A549 (cell line): ENCODE results near the gene CELF4. TPM values are rescaled to one million over a fixed set of nuclear protein-coding genes. Genes with fewer than 3 reads are reported as not detected.

Experiments
- ATAC-seq, 2 experiments: fragments of 200-7000 bp in 1 of 2; fragments of >200 bp in 1 of 2; cut with Nextera tagmentation in 1 of 2; cut with Tn5 transposase in 1 of 2; 3 replicates each; pipeline versions ENCODE4 v1.8.0 to v1.9.1; 2018 to 2020; ENCODE audit warnings: mild to moderate bottlenecking in 1 of 2, moderate library complexity in 1 of 2
- CTCF ChIA-PET: fragments of 300-600 bp; sonication (Branson Sonifier 250); formaldehyde crosslinking; extraction: SDS; loops from one replicate; lab custom pipeline; 2021; ENCODE audit warnings: antibody characterized with exemption, inconsistent platforms; lab: Yijun Ruan, JAX
- POLR2A ChIA-PET: fragments of 350-600 bp; formaldehyde crosslinking; extraction: SDS; loops from one replicate; lab custom pipeline; 2021; ENCODE audit warnings: antibody characterized with exemption, inconsistent platforms; lab: Yijun Ruan, JAX
- DNase-seq, 2 experiments: peaks; one replicate each; pipeline versions ENCODE4 v3.0.0 to v3.0.0-alpha.2; 2011 to 2016; ENCODE audit warnings: low read depth in 1 of 2, low spot score in 1 of 2
- FAIRE-seq: peaks from 2 replicates; lab custom pipeline; 2011; peaks lifted over from hg19 to GRCh38; lab: Jason Lieb, UNC
- H3K27ac ChIP-seq, 2 experiments: fragments of >200 bp; sonication (Bioruptor Twin); formaldehyde crosslinking; 3 replicates each; pipeline ENCODE4 v1.5.1; 2016 to 2017
- H3K4me1 ChIP-seq: fragments of >200 bp; sonication (Bioruptor Twin); formaldehyde crosslinking; 3 replicates; pipeline ENCODE4 v1.6.1; 2016
- H3K4me2 ChIP-seq: fragments of >200 bp; sonication (Bioruptor Twin); formaldehyde crosslinking; 3 replicates; pipeline ENCODE4 v1.6.1; 2016
- H3K4me3 ChIP-seq: fragments of >200 bp; sonication (Bioruptor Twin); formaldehyde crosslinking; 3 replicates; pipeline ENCODE4 v1.5.1; 2016
- H3K9me3 ChIP-seq: fragments of >200 bp; sonication (Bioruptor Twin); formaldehyde crosslinking; 3 replicates; pipeline ENCODE4 v1.6.1; 2016
- BHLHE40 ChIP-seq: IDR thresholded peaks from 2 replicates; pipeline ENCODE4 v1.6.1; 2012; ENCODE audit warnings: low read depth, low read length, inconsistent platforms
- CEBPB ChIP-seq, 2 experiments: fragments of >200 bp in 1 of 2; sonication (Bioruptor Twin) in 1 of 2; formaldehyde crosslinking in 1 of 2; IDR thresholded peaks; 2 replicates each; pipeline ENCODE4 v1.6.1; 2012 to 2016
- CHD4 ChIP-seq: fragments of 200-600 bp; sonication (generic); IDR thresholded peaks from 2 replicates; pipeline ENCODE4 v1.6.1; 2016; ENCODE audit warnings: antibody characterized with exemption, mild to moderate bottlenecking, borderline replicate concordance
- EHMT2 ChIP-seq: fragments of 200-600 bp; sonication (generic); IDR thresholded peaks from 2 replicates; pipeline ENCODE4 v1.6.1; 2016; ENCODE audit warnings: antibody characterized with exemption, low read depth, mild to moderate bottlenecking, moderate library complexity
- FOXS1 ChIP-seq: fragments of 250-450 bp; sonication (Bioruptor Pico); IDR thresholded peaks from 2 replicates; pipeline ENCODE4 v1.5.0; 2020; ENCODE audit warnings: mild to moderate bottlenecking, moderate library complexity
- HOXA7 ChIP-seq: fragments of 250-450 bp; sonication (Bioruptor Pico); IDR thresholded peaks from 2 replicates; pipeline ENCODE4 v1.5.0; 2020; ENCODE audit warnings: mild to moderate bottlenecking, moderate library complexity
- HOXB13 ChIP-seq: fragments of 250-450 bp; sonication (Bioruptor Pico); IDR thresholded peaks from 2 replicates; pipeline ENCODE4 v1.5.0; 2020; ENCODE audit warnings: low read depth, mild to moderate bottlenecking, moderate library complexity
- HOXB5 ChIP-seq: fragments of 250-450 bp; sonication (Bioruptor Pico); IDR thresholded peaks from 2 replicates; pipeline ENCODE4 v1.5.0; 2020; ENCODE audit warnings: mild to moderate bottlenecking, moderate library complexity
- JUN ChIP-seq, 2 experiments: fragments of >200 bp; sonication (Bioruptor Twin); formaldehyde crosslinking; IDR thresholded peaks; 2 replicates in 1 of 2; 3 replicates in 1 of 2; pipeline ENCODE4 v1.6.1; 2016 to 2017
- MAZ ChIP-seq: fragments of 150-350 bp; IDR thresholded peaks from 2 replicates; pipeline ENCODE4 v1.6.1; 2014; ENCODE audit warnings: antibody characterized with exemption, low read depth, low read length, borderline replicate concordance
- MYC ChIP-seq: IDR thresholded peaks from 2 replicates; pipeline ENCODE4 v1.6.1; 2012; ENCODE audit warnings: mild to moderate bottlenecking, inconsistent platforms, low read length, improper control_type of control experiment, borderline replicate concordance
- NPAS2 ChIP-seq: fragments of 250-450 bp; sonication (Bioruptor Pico); IDR thresholded peaks from 2 replicates; pipeline ENCODE4 v1.8.0; 2022; ENCODE audit warnings: mild to moderate bottlenecking, moderate library complexity, borderline replicate concordance
- NR3C1 ChIP-seq: fragments of >200 bp; sonication (Bioruptor Twin); formaldehyde crosslinking; IDR thresholded peaks from 3 replicates; pipeline ENCODE4 v1.6.1; 2017
- POLR2A ChIP-seq: IDR thresholded peaks from 2 replicates; pipeline ENCODE4 v1.6.1; 2012; ENCODE audit warnings: mild to moderate bottlenecking, low read length
- POLR2AphosphoS2 ChIP-seq: conservative IDR thresholded peaks from 2 replicates; pipeline ENCODE4 v1.6.1; 2012; ENCODE audit warnings: low read length, improper control_type of control experiment, inconsistent platforms
- RARB ChIP-seq: fragments of 250-450 bp; sonication (Bioruptor Pico); IDR thresholded peaks from 2 replicates; pipeline ENCODE4 v1.8.0; 2021; ENCODE audit warnings: mild to moderate bottlenecking, moderate library complexity
- REST ChIP-seq: fragments of 200-600 bp; sonication (generic); IDR thresholded peaks from 2 replicates; pipeline ENCODE4 v1.6.1; 2016; ENCODE audit warnings: antibody characterized with exemption, mild to moderate bottlenecking, moderate library complexity
- RFX5 ChIP-seq: fragments of 450-650 bp; IDR thresholded peaks from 2 replicates; pipeline ENCODE4 v1.7.1; 2014; ENCODE audit warnings: antibody characterized with exemption, mild to moderate bottlenecking, moderate library complexity
- SMC3 ChIP-seq: fragments of >200 bp; sonication (Bioruptor Twin); formaldehyde crosslinking; IDR thresholded peaks from 3 replicates; pipeline ENCODE4 v1.6.1; 2018; ENCODE audit warnings: inconsistent platforms
- SREBF2 ChIP-seq: fragments of 450-650 bp; IDR thresholded peaks from 2 replicates; pipeline ENCODE4 v1.6.1; 2014; ENCODE audit warnings: mild to moderate bottlenecking, moderate library complexity
- TFCP2L1 ChIP-seq: fragments of 250-450 bp; sonication (Bioruptor Pico); IDR thresholded peaks from 2 replicates; pipeline ENCODE4 v1.5.0; 2021; ENCODE audit warnings: mild to moderate bottlenecking
- TP53 ChIP-seq: fragments of 250-450 bp; sonication (Bioruptor Pico); IDR thresholded peaks from 2 replicates; pipeline ENCODE4 v1.5.0; 2021; ENCODE audit warnings: mild to moderate bottlenecking, moderate library complexity
- ZC3H11A ChIP-seq: fragments of 450-650 bp; IDR thresholded peaks from 2 replicates; pipeline ENCODE4 v1.6.1; 2014; ENCODE audit warnings: antibody characterized with exemption, mild to moderate bottlenecking
- ZSCAN20 ChIP-seq: fragments of 250-450 bp; sonication (Bioruptor Pico); IDR thresholded peaks from 2 replicates; pipeline ENCODE4 v1.8.0; 2022; ENCODE audit warnings: mild to moderate bottlenecking, moderate library complexity
- WGBS: methylation state at CpG from one replicate; pipeline ENCODE4 v1.1.6; 2017; ENCODE audit errors: missing lambda C conversion rate; 5-methylcytosine and 5-hydroxymethylcytosine counted together
- polyA plus RNA-seq, 4 experiments: library from polyadenylated mRNA; depleted of rRNA in 3 of 4; stranded (reverse); fragments of >200 nt; fragmentation: RNase III in 1 of 4; extraction: RNeasy Plus Mini Kit Qiagen cat#74134 plus additional on column Dnase treatment in 1 of 4; gene quantifications; 2 replicates in 3 of 4; 3 replicates in 1 of 4; pipeline ENCODE4 v1.2.3, GENCODE V29; 2011 to 2017
- TF ChIP-seq, protein P1 (sequence below): fragments of 250-450 bp; sonication (Bioruptor Pico); IDR thresholded peaks from 2 replicates; pipeline ENCODE4 v1.5.0; 2021; ENCODE audit warnings: mild to moderate bottlenecking, moderate library complexity, borderline replicate concordance
- TF ChIP-seq, protein P2 (sequence below): fragments of >200 bp; sonication (Bioruptor Twin); formaldehyde crosslinking; IDR thresholded peaks from 3 replicates; pipeline ENCODE4 v1.6.1; 2016
- TF ChIP-seq, protein P3 (sequence below): IDR thresholded peaks from 2 replicates; pipeline ENCODE4 v1.6.1; 2012
- TF ChIP-seq, protein P4 (sequence below): fragments of 450-650 bp; IDR thresholded peaks from 2 replicates; pipeline ENCODE4 v1.6.1; 2014; ENCODE audit warnings: antibody characterized with exemption

CELF4 gene
- polyA plus RNA-seq, 2 of the 4 experiments (the other 2 are of a cell fraction): 0.08 TPM; not detected in 1

- Histone ChIP-seq H3K4me2 (no peak overlapping the region), H3K27ac (no peak overlapping the region), H3K4me3 (no peak overlapping the region), H3K4me1 (no peaks in the 10 kb centered on the region)
- CTCF ChIA-PET: no interaction called here
- no peak for FAIRE-seq
- TF ChIP-seq, protein P1, sequence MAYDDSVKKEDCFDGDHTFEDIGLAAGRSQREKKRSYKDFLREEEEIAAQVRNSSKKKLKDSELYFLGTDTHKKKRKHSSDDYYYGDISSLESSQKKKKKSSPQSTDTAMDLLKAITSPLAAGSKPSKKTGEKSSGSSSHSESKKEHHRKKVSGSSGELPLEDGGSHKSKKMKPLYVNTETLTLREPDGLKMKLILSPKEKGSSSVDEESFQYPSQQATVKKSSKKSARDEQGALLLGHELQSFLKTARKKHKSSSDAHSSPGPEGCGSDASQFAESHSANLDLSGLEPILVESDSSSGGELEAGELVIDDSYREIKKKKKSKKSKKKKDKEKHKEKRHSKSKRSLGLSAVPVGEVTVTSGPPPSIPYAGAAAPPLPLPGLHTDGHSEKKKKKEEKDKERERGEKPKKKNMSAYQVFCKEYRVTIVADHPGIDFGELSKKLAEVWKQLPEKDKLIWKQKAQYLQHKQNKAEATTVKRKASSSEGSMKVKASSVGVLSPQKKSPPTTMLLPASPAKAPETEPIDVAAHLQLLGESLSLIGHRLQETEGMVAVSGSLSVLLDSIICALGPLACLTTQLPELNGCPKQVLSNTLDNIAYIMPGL (CRISPR knock-in tag): no peak
- TF ChIP-seq RARB (CRISPR knock-in tag) (no peak), HOXB13 (CRISPR knock-in tag) (no peak), HOXA7 (CRISPR knock-in tag) (no peak), POLR2AphosphoS2 (no peak), TFCP2L1 (CRISPR knock-in tag) (no peak), POLR2A (no peak), ZC3H11A (no peak), SREBF2 (no peak), NR3C1 (no peak), ZSCAN20 (CRISPR knock-in tag) (no peak), CHD4 (no peak), JUN (IDR thresholded peaks at IDR 0.05) (no peak), REST (no peak), TP53 (CRISPR knock-in tag) (no peak), HOXB5 (CRISPR knock-in tag) (no peak)
- TF ChIP-seq, protein P2, sequence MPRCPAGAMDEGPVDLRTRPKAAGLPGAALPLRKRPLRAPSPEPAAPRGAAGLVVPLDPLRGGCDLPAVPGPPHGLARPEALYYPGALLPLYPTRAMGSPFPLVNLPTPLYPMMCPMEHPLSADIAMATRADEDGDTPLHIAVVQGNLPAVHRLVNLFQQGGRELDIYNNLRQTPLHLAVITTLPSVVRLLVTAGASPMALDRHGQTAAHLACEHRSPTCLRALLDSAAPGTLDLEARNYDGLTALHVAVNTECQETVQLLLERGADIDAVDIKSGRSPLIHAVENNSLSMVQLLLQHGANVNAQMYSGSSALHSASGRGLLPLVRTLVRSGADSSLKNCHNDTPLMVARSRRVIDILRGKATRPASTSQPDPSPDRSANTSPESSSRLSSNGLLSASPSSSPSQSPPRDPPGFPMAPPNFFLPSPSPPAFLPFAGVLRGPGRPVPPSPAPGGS: no peak
- TF ChIP-seq, all 56 proteins: peak for 0
- ATAC-seq (no peak), DNase-seq (no peak)
- 78% methylated on average over 12 of the region's 16 CpGs for WGBS
- H3K9me3 ChIP-seq: no peaks in the 10 kb centered on the region
- POLR2A ChIA-PET: no interaction called here
Measured at GRCh38 chr18:37421341-37422077, 144.1 kb downstream of the CELF4 start.

DNA sequence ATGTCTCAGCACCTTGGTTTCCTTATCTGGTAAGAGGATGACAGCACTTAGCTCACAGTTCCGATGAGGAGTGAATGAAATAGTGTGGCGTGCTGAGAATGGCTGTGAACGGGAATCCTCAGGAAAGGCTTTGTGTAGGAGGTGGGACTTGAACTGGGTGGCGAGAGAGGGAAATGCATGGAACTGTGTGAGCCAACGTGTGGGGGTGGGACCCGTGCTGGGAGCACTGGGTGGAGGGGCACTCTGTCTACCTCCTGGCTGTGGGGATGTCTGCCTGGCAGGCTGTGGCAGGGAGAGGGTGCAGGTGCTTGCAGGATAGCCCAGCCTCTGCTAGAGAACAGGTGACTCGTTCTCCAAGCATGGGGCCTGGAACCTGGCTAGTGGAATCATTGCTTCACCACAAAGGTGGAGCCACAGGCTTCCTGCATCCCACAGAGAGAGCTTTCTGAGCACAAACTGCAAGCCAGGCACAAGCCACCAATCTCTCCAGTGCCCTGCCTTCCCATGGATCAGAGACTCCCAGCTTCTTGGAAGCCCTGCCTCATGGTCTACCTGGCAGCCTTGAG lies 145.2 kb downstream of the CELF4 start:
- WGBS: 44% methylated on average over 7 of the region's 7 CpGs
- no peak overlapping the region for H3K4me3 ChIP-seq
- ChIA-PET CTCF (no interaction called here), POLR2A (no interaction called here)
- DNase-seq (no peak), FAIRE-seq (no peak), ATAC-seq (no peak)
- no peak overlapping the region for H3K4me2 ChIP-seq
- H3K27ac ChIP-seq: no peak overlapping the region
- no peaks in the 10 kb centered on the region for H3K9me3 ChIP-seq
- no peaks in the 10 kb centered on the region for H3K4me1 ChIP-seq
- TF ChIP-seq BHLHE40: no peak
- TF ChIP-seq TP53 (CRISPR knock-in tag): no peak
- TF ChIP-seq, protein P3, sequence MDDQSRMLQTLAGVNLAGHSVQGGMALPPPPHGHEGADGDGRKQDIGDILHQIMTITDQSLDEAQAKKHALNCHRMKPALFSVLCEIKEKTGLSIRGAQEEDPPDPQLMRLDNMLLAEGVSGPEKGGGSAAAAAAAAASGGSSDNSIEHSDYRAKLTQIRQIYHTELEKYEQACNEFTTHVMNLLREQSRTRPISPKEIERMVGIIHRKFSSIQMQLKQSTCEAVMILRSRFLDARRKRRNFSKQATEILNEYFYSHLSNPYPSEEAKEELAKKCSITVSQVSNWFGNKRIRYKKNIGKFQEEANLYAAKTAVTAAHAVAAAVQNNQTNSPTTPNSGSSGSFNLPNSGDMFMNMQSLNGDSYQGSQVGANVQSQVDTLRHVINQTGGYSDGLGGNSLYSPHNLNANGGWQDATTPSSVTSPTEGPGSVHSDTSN: no peak
- TF ChIP-seq MAZ: no peak
- no peak for TF ChIP-seq EHMT2
- no peak for TF ChIP-seq MYC
- TF ChIP-seq, protein P4, sequence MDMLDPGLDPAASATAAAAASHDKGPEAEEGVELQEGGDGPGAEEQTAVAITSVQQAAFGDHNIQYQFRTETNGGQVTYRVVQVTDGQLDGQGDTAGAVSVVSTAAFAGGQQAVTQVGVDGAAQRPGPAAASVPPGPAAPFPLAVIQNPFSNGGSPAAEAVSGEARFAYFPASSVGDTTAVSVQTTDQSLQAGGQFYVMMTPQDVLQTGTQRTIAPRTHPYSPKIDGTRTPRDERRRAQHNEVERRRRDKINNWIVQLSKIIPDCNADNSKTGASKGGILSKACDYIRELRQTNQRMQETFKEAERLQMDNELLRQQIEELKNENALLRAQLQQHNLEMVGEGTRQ: no peak
- no peak for TF ChIP-seq RARB (CRISPR knock-in tag)
- no peak for TF ChIP-seq ZC3H11A
- TF ChIP-seq RFX5: no peak
- no peak for TF ChIP-seq CHD4
- no peak for TF ChIP-seq FOXS1
- TF ChIP-seq HOXB5 (CRISPR knock-in tag): no peak
- no peak for TF ChIP-seq NPAS2 (CRISPR knock-in tag)
- TF ChIP-seq CEBPB (IDR thresholded peaks at IDR 0.05): no peak
- no peak for TF ChIP-seq SMC3
